ENCODE results near the gene TCF19.

GRCh38 chr6:31131595-31131994 lies 26.8 kb upstream of the TCF19 start:
- TF ChIP-seq, protein P1, sequence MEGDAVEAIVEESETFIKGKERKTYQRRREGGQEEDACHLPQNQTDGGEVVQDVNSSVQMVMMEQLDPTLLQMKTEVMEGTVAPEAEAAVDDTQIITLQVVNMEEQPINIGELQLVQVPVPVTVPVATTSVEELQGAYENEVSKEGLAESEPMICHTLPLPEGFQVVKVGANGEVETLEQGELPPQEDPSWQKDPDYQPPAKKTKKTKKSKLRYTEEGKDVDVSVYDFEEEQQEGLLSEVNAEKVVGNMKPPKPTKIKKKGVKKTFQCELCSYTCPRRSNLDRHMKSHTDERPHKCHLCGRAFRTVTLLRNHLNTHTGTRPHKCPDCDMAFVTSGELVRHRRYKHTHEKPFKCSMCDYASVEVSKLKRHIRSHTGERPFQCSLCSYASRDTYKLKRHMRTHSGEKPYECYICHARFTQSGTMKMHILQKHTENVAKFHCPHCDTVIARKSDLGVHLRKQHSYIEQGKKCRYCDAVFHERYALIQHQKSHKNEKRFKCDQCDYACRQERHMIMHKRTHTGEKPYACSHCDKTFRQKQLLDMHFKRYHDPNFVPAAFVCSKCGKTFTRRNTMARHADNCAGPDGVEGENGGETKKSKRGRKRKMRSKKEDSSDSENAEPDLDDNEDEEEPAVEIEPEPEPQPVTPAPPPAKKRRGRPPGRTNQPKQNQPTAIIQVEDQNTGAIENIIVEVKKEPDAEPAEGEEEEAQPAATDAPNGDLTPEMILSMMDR (IDR thresholded peaks at IDR 0.05) = no peak
- TF ChIP-seq POLR2A (IDR thresholded peaks at IDR 0.05) = no peak
- no peak for TF ChIP-seq POLR2AphosphoS5 (IDR thresholded peaks at IDR 0.05)

Data from upper lobe of left lung (tissue), 4 donors.